IPS DF 6.9 (cell line): ENCODE results near the gene DCTN5.
"Not testable (repeated sequence)": the region's sequence is repeated elsewhere in the genome, so short reads cannot be mapped to it uniquely, and the experiment has no call there.

Experiments used
- DNase-seq: peaks from one replicate; pipeline ENCODE4 v3.0.0-alpha.2; 2013; ENCODE audit warnings: low read depth, low spot score
- H3K27ac ChIP-seq: one replicate; pipeline ENCODE4 v1.5.1; 2013; ENCODE audit warnings: low read length, control low read depth
- H3K27me3 ChIP-seq: 2 replicates; pipeline ENCODE4 v1.6.1; 2013; ENCODE audit warnings: mild to moderate bottlenecking, low read length; ENCODE audit not compliant: control insufficient read depth, insufficient read depth
- H3K36me3 ChIP-seq: 2 replicates; pipeline ENCODE4 v1.6.1; 2013; ENCODE audit warnings: low read length; ENCODE audit not compliant: control insufficient read depth, insufficient read depth
- H3K4me1 ChIP-seq: 2 replicates; pipeline ENCODE4 v1.6.1; 2013; ENCODE audit warnings: low read length; ENCODE audit not compliant: control insufficient read depth, insufficient read depth
- H3K4me3 ChIP-seq: 2 replicates; pipeline ENCODE4 v1.5.1; 2013; ENCODE audit warnings: mild to moderate bottlenecking, low read length
- H3K9me3 ChIP-seq: 2 replicates; pipeline ENCODE4 v1.6.1; 2013; ENCODE audit warnings: low read length, inconsistent platforms; ENCODE audit not compliant: control insufficient read depth, insufficient read depth
- WGBS: extraction: QIAGEN DNeasy Blood & Tissue Kit; methylation state at CpG from one replicate; pipeline ENCODE4 v1.1.7; 2013; ENCODE audit warnings: mixed read lengths, missing lambda C conversion rate; ENCODE audit not compliant: insufficient read length, insufficient coverage; 5-methylcytosine and 5-hydroxymethylcytosine counted together

The DCTN5 gene

GRCh38 chr16:23706439-23706838 lies 65.2 kb downstream of the DCTN5 start:
- no peak overlapping the region for H3K27ac ChIP-seq
- no peak for DNase-seq
- H3K27me3 ChIP-seq: no peaks in the 10 kb centered on the region
- no CpG with 5 or more reads among the region's 4 CpGs for WGBS
- H3K9me3 ChIP-seq: no peaks in the 10 kb centered on the region
- H3K36me3 ChIP-seq: no peaks in the 10 kb centered on the region
- no peaks in the 10 kb centered on the region for H3K4me1 ChIP-seq
- H3K4me3 ChIP-seq: no peak overlapping the region

DNA sequence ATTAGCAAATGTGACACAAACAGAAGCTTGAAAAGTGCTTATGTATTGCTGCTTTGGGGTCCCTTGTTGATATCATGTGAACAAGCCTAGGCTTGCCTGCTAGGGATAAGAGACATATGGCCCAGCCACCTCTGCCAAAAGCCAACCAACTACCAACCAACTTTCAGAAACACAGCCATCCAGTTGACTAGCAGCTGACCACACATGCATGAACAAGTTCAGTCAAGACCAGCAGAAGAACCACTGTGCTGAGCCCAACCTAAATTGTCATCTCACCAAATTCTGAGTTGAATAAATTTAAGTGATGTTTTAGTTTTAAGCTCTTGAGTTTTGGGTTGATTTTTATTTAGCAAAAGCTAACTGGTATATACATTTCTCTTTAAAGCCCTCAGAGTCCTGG lies 68.3 kb downstream of the DCTN5 start:
- no peaks in the 10 kb centered on the region for H3K36me3 ChIP-seq

DNA sequence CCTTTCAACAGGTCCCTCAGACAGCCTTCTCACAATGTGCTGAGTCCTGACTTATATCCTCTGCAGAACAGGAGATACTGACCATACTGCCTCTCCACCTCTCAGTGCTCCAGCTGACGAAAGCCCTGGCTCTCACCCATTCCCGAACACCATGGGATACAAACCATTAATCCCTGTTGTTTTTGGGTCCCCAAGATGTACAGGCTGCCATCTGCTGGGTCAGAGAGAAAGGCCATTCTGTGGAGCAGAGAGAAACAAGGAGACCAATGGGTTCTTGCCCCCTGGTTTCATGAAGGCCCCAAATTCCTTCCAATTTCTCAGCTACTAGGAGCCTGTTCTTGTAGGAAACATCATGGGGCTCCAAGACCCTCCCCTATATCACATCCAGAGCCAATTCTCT lies 68.7 kb downstream of the DCTN5 start:
- Histone ChIP-seq H3K4me3 (no peak overlapping the region), H3K9me3 (no peaks in the 10 kb centered on the region), H3K36me3 (no peaks in the 10 kb centered on the region), H3K27me3 (peaks cover 4% of the 10 kb centered on the region; the same call in 1 of the 2 replicates), H3K4me1 (no peaks in the 10 kb centered on the region), H3K27ac (no peak overlapping the region)
- DNase-seq: no peak
- no CpG with 5 or more reads among the region's 2 CpGs for WGBS

More for the DNA sequence above, 68.3 kb downstream of the DCTN5 start:
- no peak overlapping the region for H3K4me3 ChIP-seq
- DNase-seq: no peak
- H3K27ac ChIP-seq: no peak overlapping the region
- H3K4me1 ChIP-seq: no peaks in the 10 kb centered on the region
- peaks cover 4% of the 10 kb centered on the region; the same call in 1 of the 2 replicates for H3K27me3 ChIP-seq
- H3K9me3 ChIP-seq: no peaks in the 10 kb centered on the region

DNA sequence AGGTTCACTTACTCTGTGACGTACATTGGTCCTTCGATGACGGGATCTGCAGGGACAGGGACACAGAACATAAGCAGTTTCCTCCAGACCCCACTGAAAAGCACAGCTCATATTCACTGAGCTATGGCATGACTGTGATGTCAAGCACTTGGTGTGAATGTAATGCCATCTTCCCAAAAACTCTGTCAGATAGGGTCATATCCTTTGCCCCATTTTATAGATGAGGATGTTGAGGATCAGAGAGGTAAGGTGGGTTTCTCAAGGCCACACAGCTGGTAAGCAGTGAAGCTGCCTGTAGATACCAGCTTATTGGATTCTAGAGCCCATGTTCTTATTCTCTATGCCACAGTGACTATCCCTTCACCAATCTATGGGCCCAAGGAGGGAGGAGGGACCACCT lies 69.2 kb downstream of the DCTN5 start:
- no peak overlapping the region for H3K4me3 ChIP-seq
- no peaks in the 10 kb centered on the region for H3K36me3 ChIP-seq
- H3K27me3 ChIP-seq: peaks cover 4% of the 10 kb centered on the region; the same call in 1 of the 2 replicates
- no peak for DNase-seq
- H3K27ac ChIP-seq: no peak overlapping the region
- H3K9me3 ChIP-seq: no peaks in the 10 kb centered on the region
- no CpG with 5 or more reads among the region's 3 CpGs for WGBS
- no peaks in the 10 kb centered on the region for H3K4me1 ChIP-seq

DNA sequence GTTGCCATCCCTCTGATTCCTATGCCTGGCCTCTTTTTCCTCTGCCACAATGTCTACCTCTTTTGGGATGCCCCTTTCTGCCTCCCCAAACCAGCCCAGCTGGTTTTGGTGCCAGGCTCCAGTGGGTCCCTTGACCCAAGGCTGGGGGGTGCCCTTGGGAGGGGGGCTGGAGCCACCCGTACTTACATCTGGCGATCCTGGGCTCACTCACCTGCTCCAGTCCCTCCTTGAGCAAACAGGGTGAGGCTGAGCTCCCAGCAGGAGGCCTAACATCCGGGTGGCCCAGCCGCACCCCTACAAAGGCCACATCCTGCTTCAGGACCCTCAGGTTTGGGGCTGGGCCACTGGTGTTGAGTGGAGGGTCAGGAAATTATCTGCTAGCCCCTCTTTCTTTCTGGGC lies 70.5 kb downstream of the DCTN5 start:
- Histone ChIP-seq H3K4me1 (no peaks in the 10 kb centered on the region), H3K27ac (no peak overlapping the region), H3K9me3 (no peaks in the 10 kb centered on the region), H3K4me3 (no peak overlapping the region), H3K36me3 (no peaks in the 10 kb centered on the region), H3K27me3 (peaks cover 4% of the 10 kb centered on the region; the same call in 1 of the 2 replicates)
- no peak for DNase-seq
- WGBS: no CpG with 5 or more reads among the region's 4 CpGs

DNA sequence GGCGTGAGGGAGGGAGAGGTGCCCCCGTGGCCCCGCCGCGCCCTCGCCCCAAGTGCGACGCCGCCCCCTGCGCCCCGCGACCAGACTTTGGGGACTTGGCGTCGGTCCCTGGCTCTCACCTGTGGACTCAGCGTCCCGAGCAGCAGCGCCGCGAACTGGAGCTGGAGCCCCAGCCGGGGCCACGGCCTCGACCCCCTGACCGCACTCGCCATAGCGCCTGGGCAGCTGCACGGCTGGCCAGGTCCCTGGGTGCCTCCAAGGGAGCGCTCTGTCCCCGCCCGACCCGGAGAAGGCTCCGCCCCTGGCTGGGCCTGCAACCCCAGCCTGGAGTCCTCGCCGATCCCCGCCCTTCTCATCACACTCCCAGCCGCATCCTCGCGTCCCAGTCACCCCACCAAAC lies 71.7 kb downstream of the DCTN5 start, which contains the start of gene ERN2:
TSS of gene ERN2 (minus strand) at position 247 of the 400 bp plus-strand sequence. CDS start at position 212, 35 bp downstream.
- Histone ChIP-seq H3K9me3 (no peaks in the 10 kb centered on the region), H3K4me1 (no peaks in the 10 kb centered on the region), H3K27me3 (peaks cover 4% of the 10 kb centered on the region; the same call in 1 of the 2 replicates), H3K36me3 (no peaks in the 10 kb centered on the region), H3K27ac (no peak within 1 kb of the TSS), H3K4me3 (peak within 1 kb of the TSS; percentile 63)
- DNase-seq: no peak
- no CpG with 5 or more reads among the region's 37 CpGs for WGBS

GRCh38 chr16:23716484-23716883 lies 75.2 kb downstream of the DCTN5 start:
- no peak overlapping the region for H3K4me3 ChIP-seq
- no peak for DNase-seq
- no peak overlapping the region for H3K27ac ChIP-seq
- no peaks in the 10 kb centered on the region for H3K9me3 ChIP-seq
- H3K36me3 ChIP-seq: no peaks in the 10 kb centered on the region
- no CpG with 5 or more reads among the region's 5 CpGs for WGBS
- H3K4me1 ChIP-seq: no peaks in the 10 kb centered on the region
- peaks cover 4% of the 10 kb centered on the region; the same call in 1 of the 2 replicates for H3K27me3 ChIP-seq

DNA sequence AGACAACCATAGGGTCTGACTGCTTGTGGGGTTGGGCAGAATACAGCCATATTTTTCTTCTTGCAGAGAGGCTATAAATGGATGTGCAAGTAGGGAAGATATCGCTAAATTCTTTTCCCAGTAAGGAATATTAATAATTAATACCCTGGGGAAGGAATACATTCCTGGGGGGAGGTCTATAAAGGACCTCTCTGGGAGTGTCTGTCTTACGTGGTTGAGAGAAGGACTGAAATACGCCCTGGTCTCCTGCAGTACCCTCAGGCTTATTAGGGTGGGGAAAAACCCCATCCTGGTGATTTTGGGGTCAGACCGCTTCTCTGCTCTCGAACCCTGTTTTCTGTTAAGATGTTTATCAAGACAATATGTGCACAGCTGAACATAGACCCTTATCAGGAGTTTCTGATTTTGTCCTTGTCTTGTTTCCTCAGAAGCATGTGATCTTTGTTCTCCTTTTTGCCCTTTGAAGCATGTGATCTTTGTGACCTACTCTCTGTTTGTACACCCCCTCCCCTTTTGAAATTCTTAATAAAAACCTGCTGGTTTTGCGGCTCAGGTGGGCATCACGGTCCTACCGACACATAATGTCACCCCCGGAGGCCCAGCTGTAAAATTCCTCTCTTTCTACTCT lies 81.5 kb downstream of the DCTN5 start:
- H3K4me3 ChIP-seq, H3K4me1 ChIP-seq, H3K27ac ChIP-seq, DNase-seq, H3K9me3 ChIP-seq, H3K36me3 ChIP-seq, H3K27me3 ChIP-seq: not testable (repeated sequence)
- WGBS: no CpG with 5 or more reads among the region's 9 CpGs

GRCh38 chr16:23724096-23724784 lies 83.0 kb downstream of the DCTN5 start:
- H3K27me3 ChIP-seq: no peaks in the 10 kb centered on the region
- no peak overlapping the region for H3K4me3 ChIP-seq
- DNase-seq: no peak
- no peaks in the 10 kb centered on the region for H3K36me3 ChIP-seq
- WGBS: no CpG with 5 or more reads among the region's 8 CpGs
- no peak overlapping the region for H3K27ac ChIP-seq
- H3K9me3 ChIP-seq: no peaks in the 10 kb centered on the region
- no peaks in the 10 kb centered on the region for H3K4me1 ChIP-seq

GRCh38 chr16:23724785-23725131 lies 83.5 kb downstream of the DCTN5 start:
- Histone ChIP-seq H3K36me3 (no peaks in the 10 kb centered on the region), H3K4me3 (no peak overlapping the region), H3K27me3 (no peaks in the 10 kb centered on the region), H3K4me1 (no peaks in the 10 kb centered on the region), H3K9me3 (no peaks in the 10 kb centered on the region), H3K27ac (no peak overlapping the region)
- WGBS: no CpG with 5 or more reads among the region's 3 CpGs
- DNase-seq: no peak

DNA sequence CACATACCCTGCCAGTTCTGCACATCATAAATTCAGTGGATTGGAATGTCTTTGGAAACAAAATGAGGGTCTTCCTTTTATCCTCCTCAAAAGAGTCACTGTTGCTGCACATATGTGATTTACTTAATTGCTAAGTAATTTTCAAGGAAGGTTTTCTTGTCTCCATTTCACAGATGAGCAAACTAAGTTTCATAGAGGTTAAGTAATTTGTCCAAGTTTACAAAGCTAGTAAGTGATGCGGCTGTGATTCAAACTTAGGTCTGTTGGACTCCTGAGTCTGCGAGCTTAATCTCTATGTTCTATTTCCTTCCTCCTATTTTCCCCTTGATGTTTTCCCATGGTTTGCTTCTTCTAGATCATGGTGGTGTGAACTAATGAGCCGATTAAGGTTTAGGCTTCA lies 85.4 kb downstream of the DCTN5 start:
- no peaks in the 10 kb centered on the region for H3K9me3 ChIP-seq
- no peak overlapping the region for H3K27ac ChIP-seq
- no peak overlapping the region for H3K4me3 ChIP-seq
- H3K36me3 ChIP-seq: no peaks in the 10 kb centered on the region
- no peak for DNase-seq
- no peaks in the 10 kb centered on the region for H3K4me1 ChIP-seq
- WGBS: no CpG with 5 or more reads among the region's 3 CpGs
- no peaks in the 10 kb centered on the region for H3K27me3 ChIP-seq
